Activated B cell treated with CpG ODN at 0.5 μM for 24 hours (primary cell): ENCODE results near the gene TMEM209. TPM values are rescaled to one million over a fixed set of nuclear protein-coding genes. Genes with fewer than 3 reads are reported as not detected.

Source experiments
- ATAC-seq: fragments of 200-7000 bp; cut with Tn5 transposase; one replicate; pipeline ENCODE4 v1.10.0; 2021; ENCODE audit warnings: low read depth, mild to moderate bottlenecking, moderate library complexity
- CTCF ChIA-PET: fragments of 350-600 bp; sonication (Branson Sonifier 250); formaldehyde crosslinking; loops from one replicate; lab custom pipeline; 2021; ENCODE audit warnings: antibody characterized with exemption; lab: Charles Lee
- POLR2A ChIA-PET: fragments of 350-600 bp; sonication (Branson Sonifier 250); formaldehyde crosslinking; loops from one replicate; lab custom pipeline; 2021; ENCODE audit warnings: antibody characterized with exemption; lab: Charles Lee
- DNase-seq: peaks from one replicate; pipeline ENCODE4 v3.0.0; 2022
- H3K27ac Mint-ChIP-seq: one replicate; pipeline ENCODE4 v1.8.0; 2020; ENCODE audit warnings: mixed read lengths
- H3K27me3 Mint-ChIP-seq: one replicate; pipeline ENCODE4 v1.8.0; 2021; ENCODE audit warnings: mixed read lengths
- H3K36me3 Mint-ChIP-seq: one replicate; pipeline ENCODE4 v1.8.0; 2021; ENCODE audit warnings: low read depth, mixed read lengths
- H3K4me1 Mint-ChIP-seq: one replicate; pipeline ENCODE4 v1.8.0; 2021; ENCODE audit warnings: mixed read lengths
- H3K4me3 Mint-ChIP-seq: one replicate; pipeline ENCODE4 v1.8.0; 2020; ENCODE audit warnings: mild to moderate bottlenecking, mixed read lengths
- H3K9me3 Mint-ChIP-seq: one replicate; pipeline ENCODE4 v1.8.0; 2020; ENCODE audit warnings: mixed read lengths
- intact Hi-C: fragments of 100-400 bp; cut with micrococcal nuclease; formaldehyde crosslinking; loops from one replicate; pipeline ENCODE4 v1.15.1; 2024
- total RNA-seq: library from RNA; stranded (reverse); gene quantifications from 2 replicates; pipeline ENCODE4 v1.2.3, GENCODE V29; 2022
- TF ChIP-seq, protein P1 (sequence below): fragments of 200-600 bp; IDR thresholded peaks from one replicate; pipeline ENCODE4 v1.8.0; 2022; ENCODE audit warnings: antibody characterized with exemption, mild to moderate bottlenecking

Gene TMEM209
- total RNA-seq, 1 donor from 2014 or later, result 32.6 TPM

DNA sequence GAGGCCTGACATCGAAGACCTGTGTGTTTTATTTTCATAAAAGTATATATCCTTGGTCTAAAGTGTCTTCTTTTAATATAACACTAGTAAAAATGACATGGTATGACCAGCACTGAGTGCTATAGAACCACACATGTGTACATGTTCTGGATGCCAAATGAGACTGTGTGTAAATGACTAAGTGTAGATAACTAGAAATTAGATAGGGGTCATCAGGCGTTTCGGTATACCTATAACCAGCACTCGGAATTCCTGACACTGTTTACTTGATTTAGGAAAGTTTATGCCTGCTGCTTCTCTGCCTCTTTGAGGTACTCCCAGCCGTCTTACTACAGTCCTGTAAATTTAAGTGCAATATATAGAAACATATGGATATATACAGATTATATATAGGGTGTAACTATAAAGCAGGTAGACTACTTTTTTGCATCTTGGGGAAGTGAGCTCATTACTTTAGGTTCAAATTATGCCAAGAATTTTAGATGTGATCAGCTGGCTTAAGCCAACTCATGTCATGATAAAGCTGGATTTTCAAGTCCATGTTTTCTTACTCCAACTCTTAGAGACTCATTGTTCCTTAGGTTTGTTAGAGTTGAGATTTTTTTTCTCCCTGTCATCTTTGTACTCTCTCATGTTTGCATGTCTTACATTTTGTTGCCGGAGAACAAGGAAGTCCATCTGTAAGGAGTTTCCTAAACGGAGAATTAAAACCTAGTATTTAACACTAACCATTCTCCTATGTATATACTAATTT lies 72.0 kb downstream of the TMEM209 start:
- TF ChIP-seq, protein P1, sequence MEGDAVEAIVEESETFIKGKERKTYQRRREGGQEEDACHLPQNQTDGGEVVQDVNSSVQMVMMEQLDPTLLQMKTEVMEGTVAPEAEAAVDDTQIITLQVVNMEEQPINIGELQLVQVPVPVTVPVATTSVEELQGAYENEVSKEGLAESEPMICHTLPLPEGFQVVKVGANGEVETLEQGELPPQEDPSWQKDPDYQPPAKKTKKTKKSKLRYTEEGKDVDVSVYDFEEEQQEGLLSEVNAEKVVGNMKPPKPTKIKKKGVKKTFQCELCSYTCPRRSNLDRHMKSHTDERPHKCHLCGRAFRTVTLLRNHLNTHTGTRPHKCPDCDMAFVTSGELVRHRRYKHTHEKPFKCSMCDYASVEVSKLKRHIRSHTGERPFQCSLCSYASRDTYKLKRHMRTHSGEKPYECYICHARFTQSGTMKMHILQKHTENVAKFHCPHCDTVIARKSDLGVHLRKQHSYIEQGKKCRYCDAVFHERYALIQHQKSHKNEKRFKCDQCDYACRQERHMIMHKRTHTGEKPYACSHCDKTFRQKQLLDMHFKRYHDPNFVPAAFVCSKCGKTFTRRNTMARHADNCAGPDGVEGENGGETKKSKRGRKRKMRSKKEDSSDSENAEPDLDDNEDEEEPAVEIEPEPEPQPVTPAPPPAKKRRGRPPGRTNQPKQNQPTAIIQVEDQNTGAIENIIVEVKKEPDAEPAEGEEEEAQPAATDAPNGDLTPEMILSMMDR, result no peak
- DNase-seq, result no peak
- Mint-ChIP-seq H3K27ac (no peak overlapping the region), H3K9me3 (no peaks in the 10 kb centered on the region), H3K4me3 (no peak overlapping the region), H3K36me3 (peaks cover 73% of the 10 kb centered on the region), H3K27me3 (no peaks in the 10 kb centered on the region), H3K4me1 (no peaks in the 10 kb centered on the region)
- intact Hi-C loops, result no loop called here
- POLR2A ChIA-PET, result no interaction called here
- ATAC-seq, result no peak
- CTCF ChIA-PET, result interaction anchor here (1.5 kb wide), 1 partner anchor 50 kb away, joined by 3 read pairs; no protein-coding TSS in a partner anchor

DNA sequence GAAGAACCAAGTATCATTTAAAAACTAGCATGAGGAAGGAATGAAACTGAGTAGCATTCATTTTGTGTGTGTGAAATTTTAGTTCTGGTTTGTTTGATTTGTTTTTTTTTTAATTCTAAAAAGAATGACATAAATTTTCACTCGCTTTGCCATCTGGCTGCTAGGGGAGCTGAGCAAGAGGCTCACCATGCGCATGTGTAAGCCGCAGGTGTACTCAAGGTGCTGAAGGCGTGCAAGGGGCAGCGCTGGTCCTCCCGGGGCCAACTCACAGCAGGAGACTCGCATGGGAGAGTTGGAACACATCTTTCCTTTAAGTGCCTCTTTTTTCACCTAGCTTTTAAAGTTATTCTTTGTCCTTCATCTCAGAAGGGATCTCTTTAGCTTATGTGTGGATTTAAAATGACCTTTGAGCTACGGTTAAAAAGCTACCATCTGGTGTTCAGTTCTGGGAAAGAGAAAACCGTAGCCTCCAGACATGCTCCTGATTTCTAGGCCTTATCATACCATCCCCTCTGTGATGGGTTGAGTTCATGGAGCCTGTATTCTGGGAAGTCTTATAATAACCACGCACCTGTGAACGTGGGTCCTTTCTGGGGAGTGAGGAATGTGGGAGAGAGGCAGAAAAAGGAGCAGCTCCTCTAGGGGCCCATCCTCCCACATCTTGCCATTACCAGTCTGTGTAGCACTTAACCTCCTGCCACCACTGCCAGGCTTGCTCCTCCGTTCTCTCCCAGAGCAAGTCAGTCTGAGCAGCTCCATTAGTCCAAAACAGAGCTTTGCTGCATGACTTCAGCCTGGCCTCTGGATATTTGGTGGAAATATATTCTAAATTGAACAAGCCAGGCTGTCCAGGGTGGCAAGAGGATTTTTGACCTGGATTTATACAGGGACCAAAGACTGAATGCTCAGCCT lies 73.0 kb downstream of the TMEM209 start:
- Mint-ChIP-seq H3K36me3 (peaks cover 77% of the 10 kb centered on the region), H3K9me3 (no peaks in the 10 kb centered on the region), H3K4me3 (no peak overlapping the region), H3K27me3 (no peaks in the 10 kb centered on the region), H3K27ac (no peak overlapping the region), H3K4me1 (no peaks in the 10 kb centered on the region)
- TF ChIP-seq, protein P1, result no peak
- ATAC-seq (no peak), DNase-seq (no peak)
- intact Hi-C loops, result no loop called here
- POLR2A ChIA-PET, result no interaction called here
- CTCF ChIA-PET, result no interaction called here

DNA sequence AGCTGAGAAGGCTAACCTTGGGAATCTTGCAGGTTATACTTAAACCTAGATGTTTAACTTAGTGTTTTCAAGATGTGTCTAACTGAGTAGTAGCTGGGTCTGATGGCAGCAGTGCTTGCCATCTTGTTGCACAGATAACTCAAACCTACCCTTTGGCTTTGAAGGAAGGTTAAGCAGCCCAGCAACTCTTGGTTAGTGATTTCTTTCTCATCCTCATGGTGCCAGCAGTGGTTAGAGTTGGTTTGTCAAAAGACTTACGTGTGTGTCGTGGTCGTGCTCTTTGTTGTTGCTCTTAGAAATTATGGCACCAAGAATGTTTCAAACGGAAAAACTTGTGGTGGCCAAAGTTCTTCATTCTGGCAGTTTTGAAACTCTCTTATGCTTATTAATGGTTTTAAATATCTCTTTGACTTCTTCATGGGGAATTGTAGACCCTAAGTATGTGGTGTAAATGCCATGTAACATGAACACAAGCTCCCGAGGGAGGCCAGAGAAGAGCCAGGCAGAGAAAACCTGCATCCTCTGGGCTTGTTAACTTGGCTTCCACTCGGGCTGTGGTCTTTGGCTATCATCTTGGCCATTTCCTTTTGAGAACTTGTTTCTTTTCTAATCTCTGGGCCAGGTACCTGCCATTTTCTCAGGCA lies 73.9 kb downstream of the TMEM209 start:
- H3K27me3 Mint-ChIP-seq, result no peaks in the 10 kb centered on the region
- DNase-seq, result no peak
- ChIA-PET CTCF (no interaction called here), POLR2A (no interaction called here)
- no peak overlapping the region for H3K4me3 Mint-ChIP-seq
- TF ChIP-seq, protein P1, result no peak
- no peak overlapping the region for H3K27ac Mint-ChIP-seq
- intact Hi-C loops, result no loop called here
- H3K9me3 Mint-ChIP-seq, result no peaks in the 10 kb centered on the region
- H3K36me3 Mint-ChIP-seq, result peaks cover 82% of the 10 kb centered on the region
- H3K4me1 Mint-ChIP-seq, result no peaks in the 10 kb centered on the region
- ATAC-seq, result no peak

DNA sequence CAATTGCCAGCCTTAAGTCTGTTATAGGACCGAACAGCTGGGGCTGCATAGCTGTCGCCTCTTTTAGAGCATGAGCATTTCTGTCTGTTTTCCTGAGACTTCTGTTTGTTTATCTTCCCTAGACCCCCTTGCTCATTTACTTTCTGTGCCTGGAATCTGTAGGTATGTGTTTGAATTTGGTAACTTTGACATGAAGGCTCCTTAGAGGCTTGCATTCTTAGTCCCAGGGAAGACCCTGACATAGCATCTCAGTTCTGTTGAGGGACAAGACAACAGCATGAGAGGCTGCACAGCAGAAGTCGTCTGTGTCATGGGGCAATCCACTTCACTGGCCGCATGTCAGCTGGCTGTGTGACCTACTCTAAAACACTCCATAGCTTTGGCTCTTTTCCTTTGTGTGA lies 76.2 kb downstream of the TMEM209 start:
- no peaks in the 10 kb centered on the region for H3K4me1 Mint-ChIP-seq
- POLR2A ChIA-PET, result no interaction called here

More for the DNA sequence above, 76.2 kb downstream of the TMEM209 start:
- Mint-ChIP-seq H3K36me3 (peaks cover 77% of the 10 kb centered on the region), H3K4me3 (no peak overlapping the region), H3K9me3 (no peaks in the 10 kb centered on the region), H3K27ac (no peak overlapping the region), H3K27me3 (no peaks in the 10 kb centered on the region)
- DNase-seq (no peak), ATAC-seq (no peak)
- TF ChIP-seq, protein P1, result no peak
- intact Hi-C loops, result no loop called here
- CTCF ChIA-PET, result no interaction called here
